Lower leg skin (tissue), 4 donors: ENCODE results near the gene PLXNB1. TPM values are rescaled to one million over a fixed set of nuclear protein-coding genes. Genes with fewer than 3 reads are reported as not detected.

Experiments
- DNase-seq, 2 donors: peaks; one replicate each; pipeline ENCODE4 v3.0.0-alpha.2; 2019; ENCODE audit warnings: low spot score in 2 of 2
- H3K4me3 ChIP-seq: fragments of 200-600 bp; sonication (generic); 2 replicates; pipeline ENCODE4 v1.5.1; 2017; ENCODE audit warnings: mild to moderate bottlenecking, low read depth; ENCODE audit not compliant: poor library complexity, severe bottlenecking
- CTCF ChIP-seq, 3 donors: fragments of 450-650 bp; IDR thresholded peaks; one replicate each; pipeline ENCODE4 v1.5.1; 2016; ENCODE audit warnings: antibody characterized with exemption in 3 of 3, mild to moderate bottlenecking in 3 of 3, moderate library complexity in 2 of 3
- POLR2A ChIP-seq, 2 donors: fragments of 450-650 bp; IDR thresholded peaks; one replicate each; pipeline ENCODE4 v1.6.1; 2016 to 2017; ENCODE audit warnings: antibody characterized with exemption in 2 of 2, mild to moderate bottlenecking in 1 of 2, moderate library complexity in 1 of 2
- WGBS, 2 donors: methylation state at CpG; one replicate each; pipeline ENCODE4 v1.1.5; 2018; 5-methylcytosine and 5-hydroxymethylcytosine counted together
- intact Hi-C: fragments of 100-400 bp; cut with DNase I; formaldehyde crosslinking; loops from one replicate; pipeline ENCODE4 v1.15.0; 2023; ENCODE audit warnings: low total_unique reads
- total RNA-seq, 4 donors: library from RNA; depleted of rRNA; stranded (reverse); fragments of >200 nt; gene quantifications; one replicate each; pipeline ENCODE4 v1.1.0, GENCODE V29; 2016

The PLXNB1 gene
- total RNA-seq, 4 donors from 2014 or later, result 111 to 227 (median 145) TPM

GRCh38 chr3:48417529-48418108 lies 12.3 kb downstream of the PLXNB1 start:
- no peak overlapping the region for H3K4me3 ChIP-seq
- WGBS, 2 donors, result 90% methylated on average over 10 to 14 of the region's 14 CpGs
- no peak for DNase-seq
- intact Hi-C loops, result no loop called here
- TF ChIP-seq CTCF (IDR thresholded peaks at IDR 0.05) (no peak), POLR2A (IDR thresholded peaks at IDR 0.05) (no peak)

- intact Hi-C loops, result no loop called here
- TF ChIP-seq POLR2A (IDR thresholded peaks at IDR 0.05), result no peak
- no peak for TF ChIP-seq CTCF (IDR thresholded peaks at IDR 0.05)
- DNase-seq, result no peak
- H3K4me3 ChIP-seq, result no peak overlapping the region
- WGBS, 2 donors, result 95 to 98% methylated on average over 4 of the region's 4 CpGs
Measured at GRCh38 chr3:48416546-48416945, 13.3 kb downstream of the PLXNB1 start.

GRCh38 chr3:48416091-48416505 lies 13.8 kb downstream of the PLXNB1 start:
- intact Hi-C loops, result no loop called here

GRCh38 chr3:48415251-48415953 lies 14.5 kb downstream of the PLXNB1 start:
- no peak for DNase-seq
- H3K4me3 ChIP-seq, result no peak overlapping the region
- intact Hi-C loops, result no loop called here
- WGBS, 2 donors, result 88 to 90% methylated on average over 21 to 24 of the region's 24 CpGs
- TF ChIP-seq CTCF (IDR thresholded peaks at IDR 0.05), result no peak
- TF ChIP-seq POLR2A (IDR thresholded peaks at IDR 0.05), result no peak

More at GRCh38 chr3:48416091-48416505, 13.8 kb downstream of the PLXNB1 start:
- TF ChIP-seq CTCF (IDR thresholded peaks at IDR 0.05) (no peak), POLR2A (IDR thresholded peaks at IDR 0.05) (no peak)
- WGBS, 2 donors, result 93 to 94% methylated on average over 12 to 14 of the region's 14 CpGs
- no peak overlapping the region for H3K4me3 ChIP-seq
- DNase-seq, result no peak

GRCh38 chr3:48414376-48415250 lies 15.3 kb downstream of the PLXNB1 start:
- WGBS, 2 donors, result 77 to 78% methylated on average over 23 to 25 of the region's 25 CpGs
- DNase-seq, result no peak
- H3K4me3 ChIP-seq, result no peak overlapping the region
- intact Hi-C loops, result no loop called here
- no peak for TF ChIP-seq CTCF (IDR thresholded peaks at IDR 0.05)
- TF ChIP-seq POLR2A (IDR thresholded peaks at IDR 0.05), result no peak
